Stimulated activated CD4-positive, alpha-beta T cell treated with anti-CD3 and anti-CD28 coated beads, Interleukin-4, amount 100 ng/mL, for 48 hours (primary cell): ENCODE data around the gene FBXW4.

Source experiments
- DNase-seq, 2 donors: peaks; one replicate each; pipeline ENCODE4 v3.0.0-alpha.2; 2020; ENCODE audit warnings: low read depth in 2 of 2

The FBXW4 gene

DNA sequence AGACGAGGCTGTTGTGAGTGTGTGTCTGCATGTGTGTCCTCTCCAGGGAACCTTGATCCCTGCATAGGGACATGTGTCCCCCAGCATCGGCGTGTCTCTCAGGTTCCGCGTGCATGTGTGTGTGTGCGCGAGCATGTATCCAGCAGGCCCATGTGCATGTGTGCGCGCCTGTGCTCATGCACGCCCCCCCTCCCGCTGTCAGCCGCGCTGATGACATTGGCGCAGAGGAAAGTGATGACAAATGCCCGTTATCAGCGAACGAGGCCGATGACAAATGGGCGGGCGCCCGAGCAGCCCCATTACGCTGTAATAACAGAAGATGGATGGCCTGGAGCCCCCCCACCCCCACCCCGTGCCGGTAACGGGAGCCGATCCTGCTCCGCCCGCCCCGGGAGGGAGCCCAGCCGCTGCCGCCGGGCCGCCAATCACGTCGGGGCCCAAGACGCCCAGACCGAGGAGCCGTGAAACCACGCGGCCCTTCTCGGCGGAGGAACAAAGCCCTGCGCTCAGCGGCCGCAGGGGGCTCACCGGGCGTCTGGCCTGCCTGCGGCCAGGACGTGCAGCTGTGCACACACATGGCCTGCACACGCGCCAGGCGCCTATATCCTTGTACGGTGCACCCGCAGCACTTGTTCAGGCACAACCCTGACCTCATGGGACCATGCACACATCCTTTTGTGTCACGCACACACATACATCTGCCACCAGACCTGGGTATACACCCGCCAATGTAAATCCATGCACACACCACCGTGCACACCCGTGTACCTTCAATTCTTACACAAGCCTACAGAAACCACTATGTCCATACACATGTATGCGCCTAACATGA, 128.4 kb downstream of the FBXW4 start:
- DNase-seq: no peak

DNA sequence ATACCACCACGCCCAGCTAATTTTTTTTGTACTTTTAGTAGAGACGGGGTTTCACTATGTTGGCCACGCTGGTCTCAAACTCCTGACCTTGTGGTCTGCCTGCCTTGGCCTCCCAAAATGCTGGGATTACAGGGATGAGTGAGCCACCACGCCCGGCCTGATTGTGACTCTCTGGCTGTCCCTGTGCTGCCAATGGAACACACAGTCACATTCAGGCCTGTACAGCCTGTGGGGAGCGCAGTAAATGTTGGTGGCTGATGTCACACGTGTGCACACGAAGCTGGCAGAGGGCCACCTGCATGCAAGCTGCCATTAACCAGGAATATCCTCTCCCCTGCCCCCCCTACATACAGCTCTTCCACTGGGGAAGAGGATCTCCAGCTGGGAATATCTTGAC, 129.0 kb downstream of the FBXW4 start:
- DNase-seq: no peak

DNA sequence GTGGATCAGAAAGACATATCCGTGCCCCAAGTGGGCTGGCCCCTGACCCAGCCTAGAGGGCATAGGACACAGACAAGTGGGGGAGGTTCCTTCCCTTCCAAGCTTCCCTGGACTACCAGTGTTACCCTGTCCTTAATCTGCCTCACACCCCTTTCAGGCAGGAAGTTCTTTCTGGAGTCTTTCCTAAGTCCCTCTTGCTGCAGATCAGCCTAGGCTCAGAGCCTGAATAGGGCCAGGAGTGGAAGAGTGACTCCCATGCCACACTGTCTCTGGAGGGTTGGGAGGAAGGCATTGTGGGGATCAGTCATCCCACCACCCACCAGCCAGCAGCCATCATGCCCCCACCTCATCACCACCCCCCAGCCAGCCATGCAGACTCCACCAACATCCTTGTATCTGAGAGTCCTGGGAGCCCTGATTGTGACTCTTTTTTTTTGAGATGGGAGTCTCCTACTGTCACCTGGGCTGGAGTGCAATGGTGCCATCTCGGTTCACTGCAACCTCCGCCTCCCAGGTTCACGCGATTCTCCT, 129.5 kb downstream of the FBXW4 start:
- DNase-seq: no peak

DNA sequence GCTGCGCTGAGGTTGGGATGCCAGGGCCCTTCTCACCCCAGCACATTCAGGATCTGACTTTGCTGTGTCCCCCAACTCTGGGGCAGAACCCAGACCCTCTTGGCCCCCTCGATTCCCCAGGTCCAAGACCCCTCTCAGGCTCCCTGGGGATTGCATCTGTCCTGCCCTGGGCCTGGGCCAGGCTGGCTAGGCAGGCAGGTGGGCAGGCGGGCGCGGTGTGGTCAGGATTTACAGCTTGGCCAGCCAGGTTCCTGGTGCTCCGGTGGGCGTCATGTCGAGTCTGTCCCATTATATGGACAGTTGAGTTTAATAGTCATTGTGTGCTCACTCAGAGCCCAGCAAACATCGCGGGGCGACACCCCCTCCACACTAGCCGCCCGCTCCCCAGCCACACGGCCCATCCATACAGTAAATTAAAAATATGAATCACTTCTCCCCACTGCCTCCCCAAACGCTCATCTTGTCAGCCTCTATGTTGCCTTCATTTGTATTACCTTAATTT, 130.4 kb downstream of the FBXW4 start:
- no peak for DNase-seq

DNA sequence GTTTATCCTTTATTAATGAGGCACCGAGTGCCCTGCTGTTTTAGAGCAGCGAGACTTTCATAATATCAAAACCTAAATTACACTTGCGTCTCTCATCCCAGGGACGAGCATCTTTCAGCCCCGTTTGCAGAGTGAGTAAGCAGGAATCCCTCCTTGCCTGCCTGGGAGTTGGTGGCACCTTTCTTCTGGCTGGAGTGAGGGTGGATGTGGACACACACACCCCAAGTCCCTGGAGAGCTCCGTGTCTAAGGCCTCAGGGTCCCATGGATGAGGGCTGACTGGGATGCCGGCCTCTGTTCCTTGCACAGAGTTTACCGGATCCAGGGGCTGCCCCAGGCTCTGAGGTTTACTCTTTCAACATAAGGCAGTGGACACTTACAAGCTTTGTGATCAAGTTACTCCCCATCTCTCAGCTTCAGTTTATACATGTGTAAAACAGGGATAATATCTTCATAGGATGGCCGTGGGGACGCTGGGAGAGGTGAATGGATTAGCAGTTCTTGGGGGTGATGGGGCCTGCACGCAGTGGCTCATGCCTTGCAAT, 131.4 kb downstream of the FBXW4 start:
- DNase-seq: no peak

DNA sequence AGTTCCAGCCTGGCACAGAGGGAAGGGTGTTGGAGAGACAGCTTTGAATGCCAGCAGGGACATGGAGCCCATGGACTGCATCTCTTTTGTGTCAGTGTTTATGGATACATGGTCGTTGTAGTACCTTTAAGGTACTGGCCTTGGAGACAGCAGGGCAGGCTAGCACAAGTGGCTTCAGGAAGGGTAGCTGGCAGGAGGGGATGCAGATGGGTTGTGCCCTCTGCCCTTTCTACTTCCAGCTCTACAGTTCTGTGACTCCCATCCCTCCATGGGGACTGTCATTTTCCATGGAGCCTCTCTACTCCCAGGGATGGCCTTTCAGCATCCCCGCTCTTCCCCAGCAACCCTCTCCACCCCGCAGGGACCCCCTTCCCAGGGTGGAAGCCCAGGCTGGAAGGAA, 132.0 kb downstream of the FBXW4 start:
- DNase-seq: no peak

DNA sequence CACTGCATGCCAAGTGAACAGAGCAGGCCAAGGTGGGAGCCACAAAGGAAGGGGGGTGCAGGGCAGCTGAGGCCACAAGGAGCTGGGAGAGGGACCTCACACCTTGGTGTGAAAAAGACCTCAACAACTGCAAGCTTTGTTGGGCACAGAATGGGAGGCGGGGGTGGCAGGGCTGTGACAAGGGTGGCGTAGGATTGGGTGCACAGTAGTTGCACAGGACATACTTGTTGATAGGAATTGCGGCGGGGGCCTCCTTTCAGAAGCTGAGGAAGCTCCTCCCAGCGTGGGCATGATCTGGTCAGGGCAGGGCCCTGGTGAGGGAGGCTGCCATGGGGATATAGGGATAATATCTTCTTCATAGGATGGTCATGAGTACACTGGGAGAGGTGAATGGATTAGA, 132.7 kb downstream of the FBXW4 start:
- no peak for DNase-seq

DNA sequence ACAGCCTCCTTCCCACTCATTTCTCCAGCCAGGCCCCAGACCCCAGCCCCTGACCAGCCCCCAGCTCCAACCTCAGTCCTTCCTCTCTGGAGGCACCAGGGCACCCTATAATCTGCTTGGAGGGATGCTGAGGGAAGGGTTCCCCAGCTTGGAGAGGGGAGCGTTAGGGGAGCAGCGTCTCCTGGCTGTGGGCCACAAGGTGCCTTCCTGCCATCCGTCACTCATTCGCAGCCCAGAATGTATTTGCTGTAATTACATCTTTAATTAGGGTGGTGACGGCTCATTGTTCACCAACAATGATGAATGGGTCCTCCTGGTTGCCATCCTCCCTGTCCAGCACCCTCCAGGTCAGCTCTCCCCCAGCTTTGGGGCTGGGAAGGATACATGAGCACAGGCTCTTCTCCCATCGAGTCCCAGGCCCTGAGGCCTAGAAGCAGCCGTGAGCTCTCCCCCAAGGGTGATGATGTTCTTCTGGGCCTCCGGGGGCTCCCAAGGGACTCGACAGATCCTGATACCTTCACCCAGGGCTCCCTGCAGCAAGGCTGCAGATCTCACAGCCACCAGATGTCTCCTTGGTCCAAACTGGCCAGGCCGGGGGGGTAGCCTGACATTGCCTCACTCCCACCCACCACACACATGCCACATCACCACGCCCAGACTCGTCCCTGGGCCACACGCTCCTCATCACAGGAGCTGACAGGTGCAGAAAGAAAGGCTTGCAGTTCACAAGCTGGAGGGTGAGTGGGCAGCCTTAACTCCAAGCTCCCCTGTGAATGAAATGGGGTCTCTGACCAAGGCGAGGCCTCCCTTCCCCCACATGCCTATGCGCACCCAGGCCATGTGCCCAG, 133.7 kb downstream of the FBXW4 start:
- no peak for DNase-seq
